ENCODE results near the gene TRAPPC11. TPM values are rescaled to one million over a fixed set of nuclear protein-coding genes. Genes with fewer than 3 reads are reported as not detected.

TRAPPC11 gene
- total and polyA plus RNA-seq, 11 donors, result 10.4 to 28.5 (median 21.6) TPM

- no peak overlapping the region for H3K4me3 ChIP-seq
- TF ChIP-seq, protein P1, sequence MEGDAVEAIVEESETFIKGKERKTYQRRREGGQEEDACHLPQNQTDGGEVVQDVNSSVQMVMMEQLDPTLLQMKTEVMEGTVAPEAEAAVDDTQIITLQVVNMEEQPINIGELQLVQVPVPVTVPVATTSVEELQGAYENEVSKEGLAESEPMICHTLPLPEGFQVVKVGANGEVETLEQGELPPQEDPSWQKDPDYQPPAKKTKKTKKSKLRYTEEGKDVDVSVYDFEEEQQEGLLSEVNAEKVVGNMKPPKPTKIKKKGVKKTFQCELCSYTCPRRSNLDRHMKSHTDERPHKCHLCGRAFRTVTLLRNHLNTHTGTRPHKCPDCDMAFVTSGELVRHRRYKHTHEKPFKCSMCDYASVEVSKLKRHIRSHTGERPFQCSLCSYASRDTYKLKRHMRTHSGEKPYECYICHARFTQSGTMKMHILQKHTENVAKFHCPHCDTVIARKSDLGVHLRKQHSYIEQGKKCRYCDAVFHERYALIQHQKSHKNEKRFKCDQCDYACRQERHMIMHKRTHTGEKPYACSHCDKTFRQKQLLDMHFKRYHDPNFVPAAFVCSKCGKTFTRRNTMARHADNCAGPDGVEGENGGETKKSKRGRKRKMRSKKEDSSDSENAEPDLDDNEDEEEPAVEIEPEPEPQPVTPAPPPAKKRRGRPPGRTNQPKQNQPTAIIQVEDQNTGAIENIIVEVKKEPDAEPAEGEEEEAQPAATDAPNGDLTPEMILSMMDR (IDR thresholded peaks at IDR 0.05), result no peak
- no peak for TF ChIP-seq POLR2A (IDR thresholded peaks at IDR 0.05)
- H3K36me3 ChIP-seq, result no peaks in the 10 kb centered on the region
- no peak for DNase-seq
- no peak overlapping the region for H3K27ac ChIP-seq
- H3K9me3 ChIP-seq, result no peaks in the 10 kb centered on the region
- H3K4me1 ChIP-seq, result peaks cover 0 to 5% (median 0%) of the 10 kb centered on the region in 12 donors
- peak in 1 of 4 donors; percentile 18 for ATAC-seq
- WGBS, 4 donors, result 89 to 90% (median 90%) methylated on average over 15 of the region's 15 CpGs
- peaks cover 0 to 3% (median 0%) of the 10 kb centered on the region in 9 donors for H3K27me3 ChIP-seq
- intact Hi-C loops (cut with DNase I), result no loop called here
These were observed 47.8 kb upstream of the TRAPPC11 start for GRCh38 chr4:183611210-183611830.

DNA sequence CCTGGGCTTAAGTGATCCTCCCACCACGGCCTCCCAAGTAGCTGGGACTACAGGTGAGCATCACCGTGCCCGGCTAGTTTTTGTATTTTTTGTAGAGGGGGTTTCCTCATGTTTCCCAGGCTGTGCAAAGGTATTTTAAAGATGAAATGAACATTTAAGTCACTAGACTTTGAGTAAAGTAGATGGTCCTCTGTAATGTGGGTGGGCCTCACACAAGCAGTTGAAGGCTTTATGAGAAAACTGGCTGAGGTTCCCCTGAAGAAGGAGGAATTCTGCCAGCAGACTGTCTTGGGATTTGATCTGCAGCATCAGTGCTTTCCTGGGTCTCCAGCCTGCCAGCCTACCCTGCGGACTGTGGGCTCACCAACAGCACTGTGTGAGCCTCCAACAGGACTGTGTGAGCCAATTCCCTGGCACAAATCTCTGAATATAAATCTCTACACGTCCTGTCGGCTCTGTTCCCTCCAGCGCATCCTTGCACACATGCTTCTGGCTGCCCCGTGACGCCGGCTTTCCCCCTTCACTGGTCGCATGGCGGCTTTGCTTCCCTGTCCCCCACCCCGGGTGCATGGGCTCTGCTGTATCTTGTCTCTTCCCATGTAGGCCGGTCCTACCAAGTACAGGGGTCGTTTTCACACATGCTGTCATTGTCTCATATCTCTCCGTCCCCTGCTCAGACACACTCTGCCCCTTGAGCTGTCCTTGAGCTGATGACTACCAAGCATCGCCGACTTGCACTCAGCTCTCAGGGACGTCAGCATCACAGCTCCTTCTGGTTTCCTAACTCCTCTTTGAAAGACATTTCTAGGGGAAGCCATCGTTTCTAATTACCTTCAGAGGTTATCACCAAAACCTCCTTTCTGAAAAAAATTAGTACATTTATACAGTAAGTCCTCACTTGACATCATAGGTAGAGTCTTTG, 46.5 kb upstream of the TRAPPC11 start:
- intact Hi-C loops (cut with DNase I), result no loop called here
- H3K4me3 ChIP-seq, result no peak overlapping the region
- DNase-seq, result no peak
- TF ChIP-seq, protein P1 (IDR thresholded peaks at IDR 0.05), result no peak
- no peak for TF ChIP-seq POLR2A (IDR thresholded peaks at IDR 0.05)
- peaks cover 0 to 5% (median 0%) of the 10 kb centered on the region in 12 donors for H3K4me1 ChIP-seq
- H3K27me3 ChIP-seq, result peaks cover 0 to 3% (median 0%) of the 10 kb centered on the region in 9 donors
- 78 to 82% (median 80%) methylated on average over 20 of the region's 20 CpGs for WGBS, 4 donors
- H3K9me3 ChIP-seq, result no peaks in the 10 kb centered on the region
- no peak overlapping the region for H3K27ac ChIP-seq
- ATAC-seq, result no peak
- H3K36me3 ChIP-seq, result no peaks in the 10 kb centered on the region

DNA sequence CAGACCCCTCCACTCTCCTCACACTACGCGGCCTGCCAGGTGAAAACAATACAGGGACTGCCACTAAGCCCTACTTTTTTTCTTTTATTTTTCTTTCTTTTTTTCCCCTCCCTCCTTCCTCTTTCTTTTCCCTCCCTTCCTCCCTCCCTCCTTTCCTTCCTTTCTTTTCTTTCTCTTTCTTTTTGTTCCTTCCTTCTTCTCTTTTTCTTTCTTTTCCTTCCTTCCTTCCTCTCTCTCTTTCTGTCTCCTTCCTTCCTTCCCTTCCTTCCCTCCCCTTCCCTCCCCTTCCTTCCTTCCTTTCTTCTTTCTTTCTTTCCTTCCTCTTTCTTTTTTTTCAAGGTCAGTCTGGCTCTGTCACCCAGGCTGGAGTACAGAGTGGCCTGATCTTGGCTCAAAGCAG, 42.0 kb upstream of the TRAPPC11 start:
- 93 to 99% (median 96%) methylated on average over 2 of the region's 2 CpGs for WGBS, 4 donors
- DNase-seq, result no peak
- TF ChIP-seq, protein P1 (IDR thresholded peaks at IDR 0.05), result no peak
- TF ChIP-seq POLR2A (IDR thresholded peaks at IDR 0.05), result no peak

GRCh38 chr4:183618681-183619080, 40.4 kb upstream of the TRAPPC11 start:
- 79 to 87% (median 83%) methylated on average over 4 of the region's 4 CpGs for WGBS, 4 donors
- ATAC-seq, result no peak
- no peak for DNase-seq
- Histone ChIP-seq H3K27me3 (peaks cover 0 to 3% (median 0%) of the 10 kb centered on the region in 9 donors), H3K36me3 (no peaks in the 10 kb centered on the region), H3K4me3 (no peak overlapping the region), H3K27ac (no peak overlapping the region), H3K9me3 (no peaks in the 10 kb centered on the region), H3K4me1 (peaks cover 0 to 12% (median 0%) of the 10 kb centered on the region in 12 donors)
- intact Hi-C loops (cut with DNase I), result no loop called here
- TF ChIP-seq, protein P1 (IDR thresholded peaks at IDR 0.05), result no peak
- TF ChIP-seq POLR2A (IDR thresholded peaks at IDR 0.05), result no peak

More for the DNA sequence above, 42.0 kb upstream of the TRAPPC11 start:
- no peak overlapping the region for H3K4me3 ChIP-seq
- intact Hi-C loops (cut with DNase I), result no loop called here
- H3K27ac ChIP-seq, result no peak overlapping the region
- no peaks in the 10 kb centered on the region for H3K36me3 ChIP-seq
- H3K27me3 ChIP-seq, result peaks cover 0 to 3% (median 0%) of the 10 kb centered on the region in 9 donors
- ATAC-seq, result no peak
- H3K4me1 ChIP-seq, result peaks cover 0 to 9% (median 0%) of the 10 kb centered on the region in 12 donors
- no peaks in the 10 kb centered on the region for H3K9me3 ChIP-seq
